GM23338 (cell line): ENCODE measurements around the gene AARS2. TPM values are rescaled to one million over a fixed set of nuclear protein-coding genes. Genes with fewer than 3 reads are reported as not detected.

Experiments
- ATAC-seq: fragments of 200-7000 bp; cut with Tn5 transposase; 3 replicates; pipeline ENCODE4 v1.9.1; 2020
- DNase-seq: peaks from one replicate; pipeline ENCODE4 v3.0.0-alpha.2; 2015; ENCODE audit warnings: low spot score
- H2AFZ ChIP-seq: fragments of 200-600 bp; sonication (generic); 2 replicates; pipeline ENCODE4 v1.8.0; 2016; ENCODE audit warnings: antibody characterized with exemption, mild to moderate bottlenecking, moderate library complexity
- H3F3A ChIP-seq: fragments of 200-600 bp; sonication (generic); replicated peaks from 2 replicates; pipeline ENCODE4 v1.8.0; 2017; ENCODE audit warnings: antibody characterized with exemption, mixed run types, low read depth
- H3K27ac ChIP-seq: fragments of 200-600 bp; sonication (generic); 2 replicates; pipeline ENCODE4 v1.6.1; 2016; ENCODE audit warnings: low read depth
- H3K27me3 ChIP-seq: fragments of 200-600 bp; sonication (generic); 2 replicates; pipeline ENCODE4 v1.8.0; 2016; ENCODE audit warnings: mild to moderate bottlenecking, mixed run types, moderate library complexity; ENCODE audit not compliant: insufficient read depth
- H3K36me3 ChIP-seq: fragments of 200-600 bp; sonication (generic); 2 replicates; pipeline ENCODE4 v1.8.0; 2016; ENCODE audit warnings: mild to moderate bottlenecking; ENCODE audit not compliant: insufficient read depth
- H3K4me1 ChIP-seq: fragments of 200-600 bp; sonication (generic); 2 replicates; pipeline ENCODE4 v1.8.0; 2016; ENCODE audit warnings: mild to moderate bottlenecking, moderate library complexity; ENCODE audit not compliant: insufficient read depth
- H3K4me2 ChIP-seq: fragments of 200-600 bp; sonication (generic); 2 replicates; pipeline ENCODE4 v1.7.1; 2017; ENCODE audit warnings: mixed run types
- H3K4me3 ChIP-seq: fragments of 200-600 bp; sonication (generic); 2 replicates; pipeline ENCODE4 v1.6.1; 2016; ENCODE audit warnings: mixed run types
- H3K79me2 ChIP-seq: fragments of 200-600 bp; sonication (generic); replicated peaks from 2 replicates; pipeline ENCODE4 v1.8.0; 2017; ENCODE audit warnings: mild to moderate bottlenecking; ENCODE audit not compliant: insufficient read depth
- H3K9me2 ChIP-seq: fragments of 200-600 bp; sonication (generic); 2 replicates; pipeline ENCODE4 v1.8.0; 2017; ENCODE audit not compliant: insufficient read depth
- H4K20me1 ChIP-seq: fragments of 200-600 bp; sonication (generic); replicated peaks from 2 replicates; pipeline ENCODE4 v1.8.0; 2017; ENCODE audit warnings: mild to moderate bottlenecking; ENCODE audit not compliant: insufficient read depth
- H3K27ac Mint-ChIP-seq: 2 replicates; pipeline ENCODE4 v1.8.0; 2020; ENCODE audit warnings: inconsistent platforms, mild to moderate bottlenecking, moderate library complexity, mixed read lengths
- H3K27me3 Mint-ChIP-seq: 3 replicates; pipeline ENCODE4 v1.8.0; 2022; ENCODE audit warnings: low read depth, mild to moderate bottlenecking, moderate library complexity, mixed read lengths, inconsistent platforms; ENCODE audit not compliant: insufficient read depth, poor library complexity
- H3K36me3 Mint-ChIP-seq: 3 replicates; pipeline ENCODE4 v1.8.0; 2021; ENCODE audit warnings: low read depth, mild to moderate bottlenecking, inconsistent platforms, moderate library complexity, mixed read lengths
- H3K4me1 Mint-ChIP-seq: 3 replicates; pipeline ENCODE4 v1.8.0; 2020; ENCODE audit warnings: mild to moderate bottlenecking, inconsistent platforms, mixed read lengths
- H3K4me3 Mint-ChIP-seq: 3 replicates; pipeline ENCODE4 v1.8.0; 2021; ENCODE audit warnings: moderate library complexity, mild to moderate bottlenecking, inconsistent platforms, mixed read lengths
- H3K9me3 Mint-ChIP-seq: 3 replicates; pipeline ENCODE4 v1.8.0; 2020; ENCODE audit warnings: moderate library complexity, mild to moderate bottlenecking, inconsistent platforms, mixed read lengths
- CREB1 ChIP-seq: fragments of 250-450 bp; sonication (Bioruptor Pico); IDR thresholded peaks from 2 replicates; pipeline ENCODE4 v1.5.0; 2020; ENCODE audit warnings: low read depth, mild to moderate bottlenecking, moderate library complexity
- EZH2phosphoT487 ChIP-seq: fragments of 200-600 bp; sonication (generic); IDR thresholded peaks from one replicate; pipeline ENCODE4 v1.8.1; 2018; ENCODE audit warnings: antibody characterized with exemption; ENCODE audit not compliant: unreplicated experiment
- JUNB ChIP-seq: IDR thresholded peaks from one replicate; pipeline ENCODE4 v1.6.1; 2016; ENCODE audit warnings: antibody characterized with exemption; ENCODE audit not compliant: unreplicated experiment
- NANOG ChIP-seq: IDR thresholded peaks from 2 replicates; pipeline ENCODE4 v1.6.1; 2016; ENCODE audit warnings: antibody characterized with exemption, borderline replicate concordance
- POLR2AphosphoS5 ChIP-seq: IDR thresholded peaks from 2 replicates; pipeline ENCODE4 v1.6.1; 2016; ENCODE audit warnings: antibody characterized with exemption, low read depth
- STAT1 ChIP-seq: IDR thresholded peaks from one replicate; pipeline ENCODE4 v1.6.1; 2016; ENCODE audit warnings: antibody characterized with exemption; ENCODE audit not compliant: unreplicated experiment
- ZNF114 ChIP-seq: fragments of 250-450 bp; sonication (Bioruptor Pico); IDR thresholded peaks from 2 replicates; pipeline ENCODE4 v1.5.0; 2020; ENCODE audit warnings: mild to moderate bottlenecking, moderate library complexity
- ZNF331 ChIP-seq: fragments of 250-450 bp; sonication (Bioruptor Pico); IDR thresholded peaks from 2 replicates; pipeline ENCODE4 v1.5.0; 2020; ENCODE audit warnings: low read depth, mild to moderate bottlenecking, moderate library complexity
- polyA plus RNA-seq: library from polyadenylated mRNA; unstranded; fragments of >200 nt; fragmentation: Nextera tagmentation; extraction: Ambion mirVana; gene quantifications from 2 replicates; pipeline ENCODE4 v1.2.1, GENCODE V29; 2016
- total RNA-seq: library from RNA; depleted of rRNA; stranded (reverse); fragments of >200 nt; shearing (Covaris generic); gene quantifications from 2 replicates; pipeline ENCODE4 v1.2.3, GENCODE V29; 2014
- TF ChIP-seq, protein P1 (sequence below), 2 experiments: fragments of 200-600 bp in 1 of 2; sonication (generic) in 1 of 2; conservative IDR thresholded peaks; 2 replicates each; pipeline versions ENCODE4 v1.5.1 to v1.6.1; 2016 to 2017; ENCODE audit warnings: antibody characterized with exemption in 2 of 2, low read depth in 2 of 2, mild to moderate bottlenecking in 2 of 2, moderate library complexity in 1 of 2
- TF ChIP-seq, protein P2 (sequence below): fragments of 250-450 bp; sonication (Bioruptor Pico); IDR thresholded peaks from 2 replicates; pipeline ENCODE4 v1.5.0; 2020; ENCODE audit warnings: mild to moderate bottlenecking, moderate library complexity
- TF ChIP-seq, protein P3 (sequence below): IDR thresholded peaks from one replicate; pipeline ENCODE4 v1.6.1; 2018; ENCODE audit warnings: antibody characterized with exemption; ENCODE audit not compliant: unreplicated experiment
- TF ChIP-seq, protein P4 (sequence below): IDR thresholded peaks from 2 replicates; pipeline ENCODE4 v1.6.1; 2016; ENCODE audit warnings: antibody characterized with exemption

Gene AARS2
- total and polyA plus RNA-seq, 2 experiments from 2014 or later = 6.5 to 23.2 TPM

DNA sequence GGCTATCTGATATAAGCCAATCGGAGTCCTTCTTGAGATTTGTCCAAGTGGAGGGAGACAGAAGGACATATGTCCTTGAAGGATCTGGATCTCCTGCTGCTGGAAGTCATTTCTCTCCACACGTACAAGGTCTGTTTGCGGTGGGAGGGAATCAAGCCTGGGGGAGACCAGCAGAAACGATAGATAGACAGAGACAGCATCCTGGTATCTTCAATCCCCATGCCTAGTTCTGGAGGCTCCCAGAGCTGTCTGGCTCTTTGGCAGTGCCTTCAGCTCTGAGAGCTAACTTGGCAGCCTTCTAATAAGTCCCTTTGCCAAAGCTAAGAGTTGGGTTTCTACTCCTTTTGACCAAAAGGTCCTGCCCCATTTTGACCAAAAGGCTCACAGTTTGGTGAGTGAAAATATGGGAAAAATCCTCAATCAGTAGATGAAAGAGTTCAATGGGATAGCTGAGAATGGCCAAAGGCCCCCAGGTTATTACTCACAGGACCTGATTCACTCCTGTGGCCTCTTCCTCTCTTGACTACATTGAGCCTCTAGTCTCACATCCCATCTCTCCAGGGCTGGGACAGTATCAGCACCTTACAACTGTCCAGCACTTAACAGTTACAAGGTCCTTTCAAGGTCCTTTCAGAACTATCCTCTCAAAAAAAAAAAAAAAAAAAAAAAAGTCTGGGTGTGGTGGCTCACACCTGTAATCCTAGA lies 20.3 kb downstream of the AARS2 start:
- no peak overlapping the region for H3K27ac ChIP-seq
- no peaks in the 10 kb centered on the region for H3K9me2 ChIP-seq
- H3K27me3 Mint-ChIP-seq = peaks cover 31% of the 10 kb centered on the region
- no peaks in the 10 kb centered on the region; the same call in 2 of the 3 replicates for H3K9me3 Mint-ChIP-seq
- peaks cover 21% of the 10 kb centered on the region for H3K27me3 ChIP-seq
- no peaks in the 10 kb centered on the region for H3K79me2 ChIP-seq
- peaks cover 6% of the 10 kb centered on the region for H3K4me1 Mint-ChIP-seq
- DNase-seq (no peak), ATAC-seq (no peak)
- H3K36me3 Mint-ChIP-seq = no peaks in the 10 kb centered on the region
- H3K36me3 ChIP-seq = no peaks in the 10 kb centered on the region
- 0 out of 2 replicates have a peak, but pooled peaks cover 1% of the 10 kb centered on the region for H3F3A ChIP-seq
- no peak overlapping the region for H3K4me3 Mint-ChIP-seq
- no peak overlapping the region for H3K4me3 ChIP-seq
- H4K20me1 ChIP-seq = no peaks in the 10 kb centered on the region
- no peaks in the 10 kb centered on the region; the same call in 1 of the 2 replicates for H3K4me1 ChIP-seq
- H3K27ac Mint-ChIP-seq = no peak overlapping the region
- H3K4me2 ChIP-seq = no peak overlapping the region
- no peak overlapping the region for H2AFZ ChIP-seq
- TF ChIP-seq CREB1 = no peak
- no peak for TF ChIP-seq POLR2AphosphoS5
- TF ChIP-seq STAT1 = no peak
- TF ChIP-seq ZNF114 (CRISPR knock-in tag) = no peak
- TF ChIP-seq, protein P1, sequence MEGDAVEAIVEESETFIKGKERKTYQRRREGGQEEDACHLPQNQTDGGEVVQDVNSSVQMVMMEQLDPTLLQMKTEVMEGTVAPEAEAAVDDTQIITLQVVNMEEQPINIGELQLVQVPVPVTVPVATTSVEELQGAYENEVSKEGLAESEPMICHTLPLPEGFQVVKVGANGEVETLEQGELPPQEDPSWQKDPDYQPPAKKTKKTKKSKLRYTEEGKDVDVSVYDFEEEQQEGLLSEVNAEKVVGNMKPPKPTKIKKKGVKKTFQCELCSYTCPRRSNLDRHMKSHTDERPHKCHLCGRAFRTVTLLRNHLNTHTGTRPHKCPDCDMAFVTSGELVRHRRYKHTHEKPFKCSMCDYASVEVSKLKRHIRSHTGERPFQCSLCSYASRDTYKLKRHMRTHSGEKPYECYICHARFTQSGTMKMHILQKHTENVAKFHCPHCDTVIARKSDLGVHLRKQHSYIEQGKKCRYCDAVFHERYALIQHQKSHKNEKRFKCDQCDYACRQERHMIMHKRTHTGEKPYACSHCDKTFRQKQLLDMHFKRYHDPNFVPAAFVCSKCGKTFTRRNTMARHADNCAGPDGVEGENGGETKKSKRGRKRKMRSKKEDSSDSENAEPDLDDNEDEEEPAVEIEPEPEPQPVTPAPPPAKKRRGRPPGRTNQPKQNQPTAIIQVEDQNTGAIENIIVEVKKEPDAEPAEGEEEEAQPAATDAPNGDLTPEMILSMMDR (conservative IDR thresholded peaks at IDR 0.05; ENCODE audit: low read depth in 2 of 2) = no peak
- TF ChIP-seq, protein P2, sequence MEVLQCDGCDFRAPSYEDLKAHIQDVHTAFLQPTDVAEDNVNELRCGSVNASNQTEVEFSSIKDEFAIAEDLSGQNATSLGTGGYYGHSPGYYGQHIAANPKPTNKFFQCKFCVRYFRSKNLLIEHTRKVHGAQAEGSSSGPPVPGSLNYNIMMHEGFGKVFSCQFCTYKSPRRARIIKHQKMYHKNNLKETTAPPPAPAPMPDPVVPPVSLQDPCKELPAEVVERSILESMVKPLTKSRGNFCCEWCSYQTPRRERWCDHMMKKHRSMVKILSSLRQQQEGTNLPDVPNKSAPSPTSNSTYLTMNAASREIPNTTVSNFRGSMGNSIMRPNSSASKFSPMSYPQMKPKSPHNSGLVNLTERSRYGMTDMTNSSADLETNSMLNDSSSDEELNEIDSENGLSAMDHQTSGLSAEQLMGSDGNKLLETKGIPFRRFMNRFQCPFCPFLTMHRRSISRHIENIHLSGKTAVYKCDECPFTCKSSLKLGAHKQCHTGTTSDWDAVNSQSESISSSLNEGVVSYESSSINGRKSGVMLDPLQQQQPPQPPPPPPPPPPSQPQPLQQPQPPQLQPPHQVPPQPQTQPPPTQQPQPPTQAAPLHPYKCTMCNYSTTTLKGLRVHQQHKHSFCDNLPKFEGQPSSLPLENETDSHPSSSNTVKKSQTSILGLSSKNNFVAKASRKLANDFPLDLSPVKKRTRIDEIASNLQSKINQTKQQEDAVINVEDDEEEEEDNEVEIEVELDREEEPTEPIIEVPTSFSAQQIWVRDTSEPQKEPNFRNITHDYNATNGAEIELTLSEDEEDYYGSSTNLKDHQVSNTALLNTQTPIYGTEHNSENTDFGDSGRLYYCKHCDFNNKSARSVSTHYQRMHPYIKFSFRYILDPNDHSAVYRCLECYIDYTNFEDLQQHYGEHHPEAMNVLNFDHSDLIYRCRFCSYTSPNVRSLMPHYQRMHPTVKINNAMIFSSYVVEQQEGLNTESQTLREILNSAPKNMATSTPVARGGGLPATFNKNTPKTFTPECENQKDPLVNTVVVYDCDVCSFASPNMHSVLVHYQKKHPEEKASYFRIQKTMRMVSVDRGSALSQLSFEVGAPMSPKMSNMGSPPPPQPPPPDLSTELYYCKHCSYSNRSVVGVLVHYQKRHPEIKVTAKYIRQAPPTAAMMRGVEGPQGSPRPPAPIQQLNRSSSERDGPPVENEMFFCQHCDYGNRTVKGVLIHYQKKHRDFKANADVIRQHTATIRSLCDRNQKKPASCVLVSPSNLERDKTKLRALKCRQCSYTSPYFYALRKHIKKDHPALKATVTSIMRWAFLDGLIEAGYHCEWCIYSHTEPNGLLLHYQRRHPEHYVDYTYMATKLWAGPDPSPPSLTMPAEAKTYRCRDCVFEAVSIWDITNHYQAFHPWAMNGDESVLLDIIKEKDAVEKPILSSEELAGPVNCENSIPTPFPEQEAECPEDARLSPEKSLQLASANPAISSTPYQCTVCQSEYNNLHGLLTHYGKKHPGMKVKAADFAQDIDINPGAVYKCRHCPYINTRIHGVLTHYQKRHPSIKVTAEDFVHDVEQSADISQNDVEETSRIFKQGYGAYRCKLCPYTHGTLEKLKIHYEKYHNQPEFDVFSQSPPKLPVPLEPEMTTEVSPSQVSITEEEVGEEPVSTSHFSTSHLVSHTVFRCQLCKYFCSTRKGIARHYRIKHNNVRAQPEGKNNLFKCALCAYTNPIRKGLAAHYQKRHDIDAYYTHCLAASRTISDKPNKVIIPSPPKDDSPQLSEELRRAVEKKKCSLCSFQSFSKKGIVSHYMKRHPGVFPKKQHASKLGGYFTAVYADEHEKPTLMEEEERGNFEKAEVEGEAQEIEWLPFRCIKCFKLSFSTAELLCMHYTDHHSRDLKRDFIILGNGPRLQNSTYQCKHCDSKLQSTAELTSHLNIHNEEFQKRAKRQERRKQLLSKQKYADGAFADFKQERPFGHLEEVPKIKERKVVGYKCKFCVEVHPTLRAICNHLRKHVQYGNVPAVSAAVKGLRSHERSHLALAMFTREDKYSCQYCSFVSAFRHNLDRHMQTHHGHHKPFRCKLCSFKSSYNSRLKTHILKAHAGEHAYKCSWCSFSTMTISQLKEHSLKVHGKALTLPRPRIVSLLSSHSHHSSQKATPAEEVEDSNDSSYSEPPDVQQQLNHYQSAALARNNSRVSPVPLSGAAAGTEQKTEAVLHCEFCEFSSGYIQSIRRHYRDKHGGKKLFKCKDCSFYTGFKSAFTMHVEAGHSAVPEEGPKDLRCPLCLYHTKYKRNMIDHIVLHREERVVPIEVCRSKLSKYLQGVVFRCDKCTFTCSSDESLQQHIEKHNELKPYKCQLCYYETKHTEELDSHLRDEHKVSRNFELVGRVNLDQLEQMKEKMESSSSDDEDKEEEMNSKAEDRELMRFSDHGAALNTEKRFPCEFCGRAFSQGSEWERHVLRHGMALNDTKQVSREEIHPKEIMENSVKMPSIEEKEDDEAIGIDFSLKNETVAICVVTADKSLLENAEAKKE (CRISPR knock-in tag) = no peak
- TF ChIP-seq, protein P3, sequence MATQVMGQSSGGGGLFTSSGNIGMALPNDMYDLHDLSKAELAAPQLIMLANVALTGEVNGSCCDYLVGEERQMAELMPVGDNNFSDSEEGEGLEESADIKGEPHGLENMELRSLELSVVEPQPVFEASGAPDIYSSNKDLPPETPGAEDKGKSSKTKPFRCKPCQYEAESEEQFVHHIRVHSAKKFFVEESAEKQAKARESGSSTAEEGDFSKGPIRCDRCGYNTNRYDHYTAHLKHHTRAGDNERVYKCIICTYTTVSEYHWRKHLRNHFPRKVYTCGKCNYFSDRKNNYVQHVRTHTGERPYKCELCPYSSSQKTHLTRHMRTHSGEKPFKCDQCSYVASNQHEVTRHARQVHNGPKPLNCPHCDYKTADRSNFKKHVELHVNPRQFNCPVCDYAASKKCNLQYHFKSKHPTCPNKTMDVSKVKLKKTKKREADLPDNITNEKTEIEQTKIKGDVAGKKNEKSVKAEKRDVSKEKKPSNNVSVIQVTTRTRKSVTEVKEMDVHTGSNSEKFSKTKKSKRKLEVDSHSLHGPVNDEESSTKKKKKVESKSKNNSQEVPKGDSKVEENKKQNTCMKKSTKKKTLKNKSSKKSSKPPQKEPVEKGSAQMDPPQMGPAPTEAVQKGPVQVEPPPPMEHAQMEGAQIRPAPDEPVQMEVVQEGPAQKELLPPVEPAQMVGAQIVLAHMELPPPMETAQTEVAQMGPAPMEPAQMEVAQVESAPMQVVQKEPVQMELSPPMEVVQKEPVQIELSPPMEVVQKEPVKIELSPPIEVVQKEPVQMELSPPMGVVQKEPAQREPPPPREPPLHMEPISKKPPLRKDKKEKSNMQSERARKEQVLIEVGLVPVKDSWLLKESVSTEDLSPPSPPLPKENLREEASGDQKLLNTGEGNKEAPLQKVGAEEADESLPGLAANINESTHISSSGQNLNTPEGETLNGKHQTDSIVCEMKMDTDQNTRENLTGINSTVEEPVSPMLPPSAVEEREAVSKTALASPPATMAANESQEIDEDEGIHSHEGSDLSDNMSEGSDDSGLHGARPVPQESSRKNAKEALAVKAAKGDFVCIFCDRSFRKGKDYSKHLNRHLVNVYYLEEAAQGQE = no peak
- TF ChIP-seq, protein P4, sequence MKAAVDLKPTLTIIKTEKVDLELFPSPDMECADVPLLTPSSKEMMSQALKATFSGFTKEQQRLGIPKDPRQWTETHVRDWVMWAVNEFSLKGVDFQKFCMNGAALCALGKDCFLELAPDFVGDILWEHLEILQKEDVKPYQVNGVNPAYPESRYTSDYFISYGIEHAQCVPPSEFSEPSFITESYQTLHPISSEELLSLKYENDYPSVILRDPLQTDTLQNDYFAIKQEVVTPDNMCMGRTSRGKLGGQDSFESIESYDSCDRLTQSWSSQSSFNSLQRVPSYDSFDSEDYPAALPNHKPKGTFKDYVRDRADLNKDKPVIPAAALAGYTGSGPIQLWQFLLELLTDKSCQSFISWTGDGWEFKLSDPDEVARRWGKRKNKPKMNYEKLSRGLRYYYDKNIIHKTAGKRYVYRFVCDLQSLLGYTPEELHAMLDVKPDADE = no peak
- no peak for TF ChIP-seq NANOG
- TF ChIP-seq ZNF331 = no peak
- no peak for TF ChIP-seq JUNB
- TF ChIP-seq EZH2phosphoT487 = no peak
